Measurements from ENCODE around the gene RUFY2. TPM values are rescaled to one million over a fixed set of nuclear protein-coding genes. Genes with fewer than 3 reads are reported as not detected.
A peak's percentile ranks its signal among the peaks of the same experiment; 100 is the strongest.

The RUFY2 gene
- total RNA-seq, 1 donor from 2014 or later, result 23.1 TPM

DNA sequence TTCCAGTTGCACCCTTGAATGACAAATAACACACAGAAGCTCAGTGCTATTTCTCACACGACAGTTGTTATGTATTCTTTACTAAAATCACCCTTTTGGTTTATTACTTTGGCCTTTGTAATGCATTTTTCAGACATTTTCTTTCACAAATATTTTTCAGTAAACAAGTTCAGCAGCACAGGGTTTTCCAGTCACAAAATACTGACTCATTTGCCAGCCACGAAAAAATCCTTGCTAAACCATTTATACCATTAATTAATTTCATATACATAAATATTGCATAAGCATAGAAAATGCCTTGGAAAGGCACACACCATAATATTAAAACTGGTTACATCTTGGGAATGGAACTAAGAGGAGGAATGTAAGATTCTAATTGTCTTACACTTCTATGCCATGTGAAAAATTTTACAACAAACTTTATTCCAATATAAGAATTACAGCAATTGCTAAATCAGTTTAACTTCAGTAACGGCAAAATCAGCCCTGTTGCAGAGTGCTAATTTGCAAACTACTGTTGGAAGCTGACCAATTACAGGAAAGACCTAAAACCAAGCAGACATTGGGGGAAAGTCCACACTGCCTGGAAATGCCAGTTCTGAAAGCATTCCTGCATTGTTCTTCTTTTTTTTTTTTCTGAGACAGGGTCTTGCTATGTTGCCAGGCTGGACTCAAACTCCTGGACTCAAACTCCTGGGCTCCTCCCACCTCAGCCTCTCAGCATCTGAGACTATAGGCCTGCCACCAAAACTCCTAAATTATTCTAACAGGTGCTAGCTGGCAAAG lies 42.8 kb downstream of the RUFY2 start:
- no peak overlapping the region for H3K4me3 ChIP-seq
- no peak for ATAC-seq
- no peak for DNase-seq
- no peak for TF ChIP-seq CTCF (IDR thresholded peaks at IDR 0.05)
- peaks cover 51% of the 10 kb centered on the region for H3K36me3 ChIP-seq
- H3K4me1 ChIP-seq, result no peaks in the 10 kb centered on the region
- no peaks in the 10 kb centered on the region for H3K9me3 ChIP-seq
- H3K27me3 ChIP-seq, result no peaks in the 10 kb centered on the region
- intact Hi-C loops (cut with DNase I), result no loop called here
- no peak overlapping the region for H3K27ac ChIP-seq

DNA sequence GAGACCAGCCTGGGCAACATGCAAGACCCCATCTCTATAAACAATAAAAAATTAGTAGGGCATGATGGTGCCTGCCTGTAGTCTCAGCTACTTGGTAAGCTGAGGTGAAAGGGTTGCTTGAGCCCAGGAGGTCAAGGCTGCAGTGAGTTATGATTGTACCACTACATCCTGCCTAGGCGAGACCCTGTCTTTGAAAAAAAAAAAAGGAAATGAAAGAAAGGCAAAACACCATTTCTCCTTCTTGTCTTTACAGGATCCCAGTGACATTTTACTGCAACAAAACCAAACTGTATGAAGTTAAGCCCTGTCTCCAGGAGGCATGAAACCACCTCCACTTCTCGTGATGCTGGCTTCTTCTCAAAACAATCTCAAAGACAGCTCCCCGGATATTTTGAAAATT lies 44.5 kb downstream of the RUFY2 start:
- DNase-seq (no peak), ATAC-seq (no peak)
- Histone ChIP-seq H3K4me3 (no peak overlapping the region), H3K9me3 (no peaks in the 10 kb centered on the region), H3K4me1 (no peaks in the 10 kb centered on the region), H3K27ac (no peak overlapping the region), H3K27me3 (no peaks in the 10 kb centered on the region), H3K36me3 (peaks cover 64% of the 10 kb centered on the region)
- no peak for TF ChIP-seq CTCF (IDR thresholded peaks at IDR 0.05)
- intact Hi-C loops (cut with DNase I), result no loop called here

GRCh38 chr10:68359189-68359588 lies 47.9 kb downstream of the RUFY2 start:
- Histone ChIP-seq H3K27ac (no peak overlapping the region), H3K4me1 (no peaks in the 10 kb centered on the region), H3K9me3 (no peaks in the 10 kb centered on the region), H3K36me3 (peaks cover 78% of the 10 kb centered on the region), H3K4me3 (no peak overlapping the region), H3K27me3 (no peaks in the 10 kb centered on the region)
- no peak for TF ChIP-seq CTCF (IDR thresholded peaks at IDR 0.05)
- intact Hi-C loops (cut with DNase I), result no loop called here
- DNase-seq, result no peak
- no peak for ATAC-seq

DNA sequence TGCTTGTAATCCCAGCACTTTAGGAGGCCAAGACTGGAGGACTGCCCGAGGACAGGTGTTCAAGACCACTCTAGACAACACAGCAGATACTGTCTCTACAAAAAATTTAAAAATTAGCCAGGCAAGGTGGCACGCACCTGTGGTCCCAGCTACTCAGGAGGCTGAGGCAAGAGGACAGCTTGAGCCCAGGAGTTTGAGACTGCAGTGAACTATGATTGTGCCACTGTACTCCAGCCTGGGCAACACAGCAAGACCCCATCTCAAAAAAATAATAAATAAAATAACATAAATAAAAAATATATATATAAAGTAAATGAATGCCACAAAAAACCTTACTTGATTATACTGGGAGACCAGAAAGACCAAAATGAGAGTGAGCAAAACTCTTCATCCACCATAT lies 53.5 kb downstream of the RUFY2 start:
- Histone ChIP-seq H3K4me3 (no peak overlapping the region), H3K27ac (no peak overlapping the region), H3K36me3 (peaks cover 67% of the 10 kb centered on the region), H3K9me3 (no peaks in the 10 kb centered on the region), H3K4me1 (no peaks in the 10 kb centered on the region), H3K27me3 (no peaks in the 10 kb centered on the region)
- no peak for TF ChIP-seq CTCF (IDR thresholded peaks at IDR 0.05)
- ATAC-seq (no peak), DNase-seq (no peak)
- intact Hi-C loops (cut with DNase I), result no loop called here

DNA sequence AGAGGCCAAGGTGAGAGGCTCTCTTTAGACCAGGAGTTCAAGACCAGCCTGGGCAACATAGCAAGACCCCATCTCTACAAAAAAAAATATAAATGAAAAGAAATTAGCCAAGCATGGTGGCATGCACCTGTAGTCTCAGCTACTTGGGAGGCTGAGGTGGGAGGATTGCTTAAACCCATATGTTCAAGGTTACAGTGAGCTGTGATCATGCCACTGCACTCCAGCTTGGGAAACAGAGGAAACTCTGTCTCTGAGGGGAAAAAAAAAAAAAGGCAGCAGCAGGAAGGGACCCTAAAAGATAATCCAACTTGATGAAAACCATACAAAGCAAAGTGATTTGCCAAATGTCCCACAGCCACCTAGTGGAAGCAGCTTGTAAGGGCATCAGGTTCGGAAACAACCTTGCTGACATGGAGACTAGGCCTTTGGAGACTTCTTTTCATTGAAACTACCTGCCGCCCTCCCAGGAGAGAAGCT lies 58.8 kb downstream of the RUFY2 start:
- DNase-seq (no peak), ATAC-seq (peak; percentile 82)
- no peaks in the 10 kb centered on the region for H3K27me3 ChIP-seq
- H3K4me3 ChIP-seq, result no peak overlapping the region
- no peaks in the 10 kb centered on the region for H3K9me3 ChIP-seq
- intact Hi-C loops (cut with DNase I), result no loop called here
- H3K4me1 ChIP-seq, result no peaks in the 10 kb centered on the region
- TF ChIP-seq CTCF (IDR thresholded peaks at IDR 0.05), result peak; percentile 68
- no peak overlapping the region for H3K27ac ChIP-seq
- peaks cover 84% of the 10 kb centered on the region for H3K36me3 ChIP-seq

Data from upper lobe of right lung (tissue), 1 donor.